GM15510 (cell line): ENCODE data around the gene CNOT6.

Experiments
- POLR2A ChIP-seq: IDR thresholded peaks from 3 replicates; pipeline ENCODE4 v1.6.1; 2011; ENCODE audit warnings: borderline replicate concordance; ENCODE audit not compliant: insufficient read length; ENCODE audit errors: extremely low read depth

The CNOT6 gene

GRCh38 chr5:180548563-180548962 lies 54.4 kb downstream of the CNOT6 start:
- TF ChIP-seq POLR2A = no peak

- no peak for TF ChIP-seq POLR2A
Measured at GRCh38 chr5:180553530-180553929, 59.4 kb downstream of the CNOT6 start.

GRCh38 chr5:180555168-180555921 lies 61.2 kb downstream of the CNOT6 start:
- no peak for TF ChIP-seq POLR2A

- TF ChIP-seq POLR2A = no peak
Measured at GRCh38 chr5:180557217-180557809, 63.1 kb downstream of the CNOT6 start.

DNA sequence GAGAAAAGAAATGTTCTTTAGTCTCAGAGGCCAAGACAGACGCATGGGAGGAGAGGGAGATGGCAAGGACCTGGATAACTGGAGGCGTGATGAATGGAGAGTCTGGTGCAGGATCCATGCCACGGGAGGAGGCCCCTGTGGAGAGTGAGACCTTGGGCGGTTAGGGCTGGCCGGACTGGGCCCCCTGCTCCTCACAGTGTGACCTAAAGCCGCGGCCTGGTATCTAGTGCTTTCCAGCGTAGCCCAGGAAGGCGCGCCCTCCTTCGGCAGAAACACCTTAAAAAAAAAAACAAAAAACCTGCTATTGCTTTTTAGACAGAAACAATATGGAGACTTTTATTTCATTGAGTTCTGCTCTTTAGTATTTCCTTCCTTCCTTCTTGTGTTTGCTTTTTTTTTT lies 64.1 kb downstream of the CNOT6 start:
- TF ChIP-seq POLR2A = no peak

GRCh38 chr5:180563994-180564393 lies 69.8 kb downstream of the CNOT6 start:
- TF ChIP-seq POLR2A = no peak

DNA sequence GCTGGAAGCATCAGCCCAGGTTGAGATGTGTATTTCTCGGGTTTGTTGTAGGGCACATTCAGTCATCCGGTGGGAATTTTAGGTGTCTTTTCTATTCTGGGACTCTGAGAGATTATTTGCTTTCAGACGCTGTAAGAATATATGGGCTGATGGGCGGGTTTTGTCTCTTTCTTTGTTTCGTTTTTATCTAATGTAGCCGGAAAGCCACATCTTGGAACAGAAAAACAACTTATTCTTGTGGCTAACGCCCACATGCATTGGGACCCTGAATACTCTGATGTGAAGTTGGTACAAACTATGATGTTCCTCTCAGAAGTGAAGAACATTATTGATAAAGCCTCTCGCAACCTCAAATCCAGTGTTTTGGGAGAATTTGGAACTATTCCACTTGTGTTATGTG lies 74.7 kb downstream of the CNOT6 start:
- no peak for TF ChIP-seq POLR2A

DNA sequence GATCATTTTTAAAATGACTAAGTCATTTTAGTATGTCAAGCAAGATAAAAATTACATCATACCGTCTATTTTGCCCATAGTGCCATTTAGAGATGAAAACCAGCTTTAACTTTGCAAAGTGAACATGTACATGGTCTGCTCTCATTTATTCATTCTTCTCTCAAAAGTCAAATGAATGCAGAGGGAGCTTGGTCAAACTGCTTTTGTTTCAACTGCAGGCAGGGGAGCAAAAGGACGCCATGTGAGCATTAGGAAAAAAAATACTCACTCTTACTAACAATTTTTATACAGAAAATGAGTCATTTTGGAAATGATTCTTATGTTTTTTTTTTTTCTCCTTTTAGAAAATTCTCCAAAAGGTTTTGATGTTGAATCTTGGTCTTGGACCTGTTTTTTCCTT lies 81.4 kb downstream of the CNOT6 start:
- no peak for TF ChIP-seq POLR2A

DNA sequence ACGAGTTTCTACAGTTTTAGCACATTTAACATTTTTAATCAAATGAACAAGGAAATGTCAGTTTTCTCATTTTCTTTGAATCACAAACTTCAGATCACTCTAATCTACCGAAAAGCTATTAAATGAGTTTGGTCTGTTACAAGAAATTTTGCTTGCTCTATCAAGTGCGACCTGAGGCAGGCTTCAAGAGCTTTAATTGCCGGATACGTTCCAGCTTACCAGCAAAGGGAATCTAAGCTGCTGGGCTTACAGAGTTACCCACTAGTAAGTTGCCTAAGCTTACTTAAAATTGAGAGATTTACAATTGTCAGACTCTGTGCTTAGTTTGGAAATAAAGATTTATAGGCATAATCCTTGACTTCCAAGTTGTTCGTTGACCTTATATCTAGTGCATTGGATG lies 86.5 kb downstream of the CNOT6 start:
- no peak for TF ChIP-seq POLR2A

DNA sequence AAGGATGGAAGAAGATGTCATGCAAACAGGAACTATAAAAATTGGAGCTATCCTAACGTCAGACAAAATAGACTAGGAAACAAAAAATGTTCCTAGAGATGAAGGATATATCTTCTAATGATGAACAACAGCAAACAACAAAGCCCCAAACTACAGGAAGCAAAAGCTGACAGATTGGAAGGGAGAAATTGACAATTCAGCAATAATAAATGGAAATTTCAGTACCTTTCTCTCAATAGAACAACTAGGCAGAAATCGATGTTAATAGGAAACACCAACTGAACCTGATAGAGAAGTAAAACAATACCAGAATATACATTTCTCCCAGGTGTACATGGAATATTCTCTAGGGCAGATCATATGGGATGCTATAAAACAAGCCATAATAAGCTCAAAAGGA lies 89.6 kb downstream of the CNOT6 start:
- TF ChIP-seq POLR2A = no peak

DNA sequence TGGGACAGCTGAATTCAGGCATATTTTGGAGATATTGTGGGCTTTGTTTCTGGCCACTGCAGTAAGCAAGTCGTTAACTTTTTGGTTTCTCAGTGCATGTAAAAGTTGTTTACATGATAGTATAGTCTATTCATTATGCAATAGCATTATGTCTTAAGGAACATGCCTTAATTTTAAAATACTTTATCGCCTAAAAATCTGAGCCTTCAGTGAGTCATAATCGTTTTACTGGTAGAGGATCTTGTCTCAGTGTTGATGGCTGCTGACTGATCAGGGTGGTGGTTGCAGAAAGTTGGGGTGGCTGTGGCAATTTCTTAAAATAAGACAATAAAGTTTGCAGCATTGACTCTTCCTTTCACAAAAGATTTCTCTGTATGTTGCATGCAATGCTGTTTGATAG lies 92.0 kb downstream of the CNOT6 start:
- TF ChIP-seq POLR2A = no peak

- TF ChIP-seq POLR2A = no peak
Measured at GRCh38 chr5:180586870-180587269, 92.7 kb downstream of the CNOT6 start.

DNA sequence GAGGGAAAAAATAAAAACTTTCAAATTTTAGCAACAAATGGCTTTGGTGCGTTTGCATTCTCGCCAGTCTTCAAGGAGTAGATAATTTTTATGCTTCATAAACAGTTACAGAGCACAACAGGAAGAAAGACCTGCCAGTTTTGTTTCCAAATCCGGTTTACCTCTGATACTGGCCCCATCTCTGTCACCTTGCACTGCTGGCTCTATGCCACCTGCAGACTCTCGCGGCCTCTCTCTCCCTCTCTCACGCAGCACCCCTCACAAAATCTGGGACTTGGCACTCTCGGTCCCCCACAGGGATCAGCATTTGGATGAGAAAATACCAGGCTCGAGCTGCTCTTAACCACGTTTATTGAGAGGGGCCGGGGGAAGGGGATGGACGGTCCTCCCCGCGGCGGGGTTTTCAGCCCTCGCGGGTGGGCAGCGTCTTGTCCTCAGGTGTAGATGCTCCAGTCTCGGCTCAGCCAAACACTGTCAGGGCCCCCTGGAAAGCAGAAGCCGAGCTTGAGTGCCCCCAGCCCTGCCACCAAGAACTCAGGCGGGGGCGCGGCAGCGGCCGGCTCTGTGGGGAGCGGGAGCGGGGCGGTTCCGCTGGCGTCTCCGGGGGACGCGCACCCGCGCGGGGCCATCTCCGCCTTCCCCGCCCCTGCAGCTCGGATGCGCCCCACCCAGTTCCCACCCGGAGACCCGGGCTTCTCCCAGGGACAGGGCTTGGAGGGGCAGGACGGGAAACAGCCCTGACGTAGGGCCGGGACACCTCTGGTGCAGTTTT lies 95.8 kb downstream of the CNOT6 start:
- TF ChIP-seq POLR2A = no peak

DNA sequence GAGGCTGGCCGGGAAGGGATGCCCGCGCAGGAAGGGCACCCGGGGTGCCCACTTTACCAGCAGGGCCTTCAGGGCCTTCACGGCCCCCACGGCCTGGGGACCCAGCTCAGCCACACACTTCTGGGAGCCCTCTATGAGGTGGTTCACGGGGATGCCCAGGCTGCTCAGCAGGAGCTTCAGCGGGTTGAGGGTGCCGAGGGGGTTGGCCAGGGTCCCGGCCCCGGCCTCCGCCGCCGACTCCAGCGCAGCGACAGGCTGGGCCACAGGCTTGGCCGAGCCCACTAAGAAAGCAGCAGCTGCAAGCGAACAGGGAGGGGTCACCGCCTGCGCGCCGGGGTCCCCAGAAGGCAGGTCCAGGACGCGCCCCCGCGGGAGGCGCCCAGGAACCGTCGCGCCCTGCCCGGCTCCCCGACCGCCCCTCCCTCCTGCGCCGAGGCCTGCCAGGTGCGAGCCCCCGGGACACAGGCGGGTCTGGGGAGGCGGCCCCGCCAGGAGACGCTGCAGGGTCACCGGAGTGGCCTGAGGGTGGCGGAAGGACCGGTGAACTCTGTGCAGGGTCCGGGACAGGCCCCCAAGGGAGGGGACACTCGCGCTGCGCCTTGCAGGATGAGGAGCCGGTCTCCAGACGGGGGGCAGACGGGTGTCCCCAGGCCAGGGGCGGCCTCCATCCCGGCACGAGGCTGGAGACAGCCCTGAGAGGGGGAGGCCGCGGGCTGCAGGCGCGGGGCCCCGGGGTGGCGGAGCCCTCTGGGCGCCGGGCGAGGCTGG lies 96.5 kb downstream of the CNOT6 start:
- no peak for TF ChIP-seq POLR2A

GRCh38 chr5:180591311-180591887 lies 97.2 kb downstream of the CNOT6 start, which contains the start of gene SCGB3A1:
TSS of gene SCGB3A1 (minus strand) at chr5:180591499. CDS start at chr5:180591462, 37 bp downstream.
- TF ChIP-seq POLR2A = no peak

GRCh38 chr5:180592176-180592575 lies 98.0 kb downstream of the CNOT6 start:
- TF ChIP-seq POLR2A = no peak
